Measurements from ENCODE around the gene FUBP3.

Gene FUBP3, protein sequence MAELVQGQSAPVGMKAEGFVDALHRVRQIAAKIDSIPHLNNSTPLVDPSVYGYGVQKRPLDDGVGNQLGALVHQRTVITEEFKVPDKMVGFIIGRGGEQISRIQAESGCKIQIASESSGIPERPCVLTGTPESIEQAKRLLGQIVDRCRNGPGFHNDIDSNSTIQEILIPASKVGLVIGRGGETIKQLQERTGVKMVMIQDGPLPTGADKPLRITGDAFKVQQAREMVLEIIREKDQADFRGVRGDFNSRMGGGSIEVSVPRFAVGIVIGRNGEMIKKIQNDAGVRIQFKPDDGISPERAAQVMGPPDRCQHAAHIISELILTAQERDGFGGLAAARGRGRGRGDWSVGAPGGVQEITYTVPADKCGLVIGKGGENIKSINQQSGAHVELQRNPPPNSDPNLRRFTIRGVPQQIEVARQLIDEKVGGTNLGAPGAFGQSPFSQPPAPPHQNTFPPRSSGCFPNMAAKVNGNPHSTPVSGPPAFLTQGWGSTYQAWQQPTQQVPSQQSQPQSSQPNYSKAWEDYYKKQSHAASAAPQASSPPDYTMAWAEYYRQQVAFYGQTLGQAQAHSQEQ

DNA sequence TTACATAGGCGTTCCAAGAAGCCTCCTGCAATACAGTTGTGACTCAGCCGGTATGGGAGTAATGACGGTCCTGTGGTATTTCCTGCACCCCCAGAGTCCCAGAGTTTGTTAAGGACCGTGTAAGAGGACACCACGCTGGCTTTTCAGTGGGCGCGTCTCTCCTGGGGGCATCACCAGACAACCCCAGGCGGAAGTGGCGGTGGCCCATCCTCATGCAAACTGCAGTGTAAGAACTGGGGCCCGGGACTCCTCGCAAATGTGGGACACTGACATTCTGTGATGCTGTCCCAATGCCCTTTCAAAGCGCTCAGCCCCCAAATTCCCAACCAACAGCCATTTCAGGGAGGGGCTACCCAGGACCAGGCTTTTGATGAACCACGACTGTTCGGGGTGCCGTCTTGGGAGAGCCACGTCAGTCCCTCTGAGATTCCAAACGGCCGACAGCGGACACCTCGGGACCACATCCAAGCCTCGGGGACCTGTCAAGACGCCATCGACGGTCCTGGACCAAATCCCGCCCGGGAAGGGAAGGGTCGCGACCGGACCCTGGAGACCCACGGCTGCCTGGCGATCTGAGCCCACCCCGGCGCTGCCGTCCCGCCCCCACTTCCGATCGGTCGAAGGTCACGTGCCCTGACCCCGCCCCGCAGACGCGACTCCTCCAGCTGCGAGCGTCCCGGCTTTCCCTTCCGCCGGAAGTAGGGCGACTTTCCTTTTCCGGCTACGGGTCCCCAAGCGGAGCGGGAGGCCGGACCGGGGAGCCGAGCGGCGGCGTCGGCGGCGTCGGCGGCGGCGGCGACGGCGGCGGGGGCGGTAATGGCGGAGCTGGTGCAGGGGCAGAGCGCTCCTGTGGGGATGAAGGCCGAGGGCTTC is at the start of gene FUBP3:
Gene FUBP3 (plus strand): TSS at position 713 of the 873 bp plus-strand sequence. CDS start 104 bp downstream, at position 817.
- peak; percentile 91 for DNase-seq (ENCODE audit: low spot score)

DNA sequence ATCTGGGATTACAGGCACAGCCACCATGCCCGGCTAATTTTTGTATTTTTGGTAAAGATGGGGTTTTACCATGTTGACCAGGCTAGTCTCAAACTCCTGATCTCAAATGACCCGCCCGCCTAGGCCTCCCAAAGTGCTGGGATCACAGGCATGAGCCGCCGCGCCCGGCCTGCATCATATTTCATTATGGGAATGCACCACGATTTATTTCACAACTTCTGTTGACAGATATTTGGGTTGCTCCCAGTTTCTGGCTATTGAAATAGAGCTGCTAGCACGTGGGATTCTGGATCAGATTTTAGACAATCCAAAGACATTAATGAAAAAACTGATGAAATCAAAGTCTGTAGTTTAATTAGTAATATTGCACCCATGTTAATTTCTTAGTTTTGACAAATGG is 48.4 kb upstream of the FUBP3 start:
- no peak for DNase-seq (ENCODE audit: low spot score)

DNA sequence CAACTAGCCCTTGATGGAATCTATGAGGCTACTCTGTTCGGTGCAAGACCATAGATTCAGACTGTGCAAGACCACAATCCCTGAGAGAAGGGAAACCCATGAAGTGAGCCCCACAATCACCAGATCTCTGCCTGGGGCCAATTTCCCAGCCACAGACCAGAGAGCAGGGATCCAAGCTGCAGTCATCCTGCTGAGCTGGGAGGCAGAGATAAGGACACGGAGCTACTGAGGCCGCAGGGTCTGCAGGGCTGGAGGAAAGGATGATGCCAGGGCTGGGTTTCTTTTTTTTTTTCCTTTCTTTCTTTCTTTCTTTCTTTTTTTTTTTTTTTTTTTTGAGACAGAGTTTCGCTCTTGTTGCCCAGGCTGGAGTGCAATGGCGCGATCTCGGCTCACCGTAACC is 47.7 kb upstream of the FUBP3 start:
- peak; percentile 49 for DNase-seq (ENCODE audit: low spot score)

DNA sequence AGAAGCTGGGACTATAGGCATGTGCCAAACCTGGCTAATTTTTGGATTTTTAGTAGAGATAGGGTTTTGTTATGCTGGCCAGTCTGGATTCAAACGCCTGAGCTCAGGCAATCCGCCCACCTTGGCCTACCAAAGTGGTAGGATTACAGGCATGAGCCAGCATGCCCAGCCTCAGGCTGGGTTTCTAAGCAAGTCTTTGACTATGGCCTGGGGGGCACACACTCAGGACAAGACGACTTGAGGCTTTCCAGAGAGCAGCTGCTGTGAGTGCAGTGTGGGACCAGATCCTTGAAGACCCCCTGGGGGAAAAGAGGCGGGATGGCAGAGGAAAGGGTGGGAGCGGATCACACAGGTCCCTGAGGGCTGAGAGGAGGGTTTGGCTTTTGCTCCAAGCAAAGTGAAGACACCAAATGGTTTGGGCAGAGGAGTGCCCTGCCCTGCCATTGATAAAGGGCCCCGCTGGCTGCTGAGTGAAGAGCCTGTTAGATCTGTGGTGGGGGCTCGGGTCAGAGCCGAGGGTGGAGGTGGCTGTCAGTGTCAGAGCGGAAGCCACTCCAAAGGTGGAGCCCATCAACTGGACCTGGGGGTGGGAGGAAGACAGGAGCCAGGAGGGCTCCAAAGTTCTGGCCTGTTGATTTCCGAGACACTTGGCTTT is 46.8 kb upstream of the FUBP3 start:
- peak; percentile 46 for DNase-seq (ENCODE audit: low spot score)

DNA sequence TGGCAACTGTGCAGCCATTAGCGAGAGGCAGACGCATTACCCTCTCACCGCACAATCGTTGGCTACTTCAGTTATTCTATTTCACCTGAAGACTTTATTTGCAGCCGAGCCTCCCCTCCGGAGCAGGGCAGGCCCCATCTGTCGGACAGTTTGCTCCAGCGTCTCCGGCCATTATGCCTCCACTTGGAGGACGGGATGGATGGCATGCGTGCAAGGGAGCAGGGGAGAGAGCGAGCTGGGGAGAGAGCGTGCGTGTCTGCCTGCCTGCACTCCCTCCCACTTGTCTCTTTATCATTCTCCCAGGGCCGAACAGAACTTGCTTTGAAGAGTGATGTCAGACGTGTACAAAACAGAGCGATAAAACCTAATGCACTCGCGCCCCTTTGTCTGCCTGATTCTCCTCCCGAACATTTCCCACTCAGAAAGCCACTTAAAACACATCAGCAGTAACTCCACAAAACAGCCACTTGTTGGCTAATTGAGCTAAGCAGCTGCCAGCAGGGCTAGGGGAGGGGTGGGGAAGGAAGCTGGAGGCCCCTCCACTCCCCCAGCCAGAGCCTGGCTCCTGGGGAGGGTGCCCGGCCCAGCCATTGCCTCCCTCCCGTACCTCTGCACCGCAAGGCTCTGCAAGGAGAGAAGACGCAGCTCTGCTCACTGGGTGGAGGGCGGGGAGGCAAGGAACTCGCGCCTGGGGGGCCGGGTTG is 43.4 kb upstream of the FUBP3 start:
- peak; percentile 77 for DNase-seq (ENCODE audit: low spot score)

DNA sequence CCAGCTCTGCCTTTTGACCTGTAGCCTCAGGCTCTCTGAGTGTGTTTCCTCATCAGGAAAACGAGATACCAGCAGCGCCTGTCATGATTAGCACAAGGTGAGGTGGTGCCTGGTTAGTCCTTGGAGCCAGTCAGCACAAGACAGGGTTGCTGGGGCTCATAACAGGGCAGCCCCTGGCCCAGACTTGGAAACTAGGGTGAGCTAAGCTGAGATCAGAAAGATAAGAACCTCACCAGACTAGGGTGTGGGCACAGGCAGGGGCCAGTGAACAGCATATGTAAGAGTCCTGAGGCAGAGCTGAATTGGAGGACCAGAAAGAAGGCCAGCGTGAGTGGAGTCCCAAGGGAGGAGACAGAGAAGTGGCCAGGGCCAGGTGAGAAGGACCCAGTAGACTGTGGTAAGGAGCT is 42.7 kb upstream of the FUBP3 start:
- DNase-seq (ENCODE audit: low spot score): peak; percentile 74

DNA sequence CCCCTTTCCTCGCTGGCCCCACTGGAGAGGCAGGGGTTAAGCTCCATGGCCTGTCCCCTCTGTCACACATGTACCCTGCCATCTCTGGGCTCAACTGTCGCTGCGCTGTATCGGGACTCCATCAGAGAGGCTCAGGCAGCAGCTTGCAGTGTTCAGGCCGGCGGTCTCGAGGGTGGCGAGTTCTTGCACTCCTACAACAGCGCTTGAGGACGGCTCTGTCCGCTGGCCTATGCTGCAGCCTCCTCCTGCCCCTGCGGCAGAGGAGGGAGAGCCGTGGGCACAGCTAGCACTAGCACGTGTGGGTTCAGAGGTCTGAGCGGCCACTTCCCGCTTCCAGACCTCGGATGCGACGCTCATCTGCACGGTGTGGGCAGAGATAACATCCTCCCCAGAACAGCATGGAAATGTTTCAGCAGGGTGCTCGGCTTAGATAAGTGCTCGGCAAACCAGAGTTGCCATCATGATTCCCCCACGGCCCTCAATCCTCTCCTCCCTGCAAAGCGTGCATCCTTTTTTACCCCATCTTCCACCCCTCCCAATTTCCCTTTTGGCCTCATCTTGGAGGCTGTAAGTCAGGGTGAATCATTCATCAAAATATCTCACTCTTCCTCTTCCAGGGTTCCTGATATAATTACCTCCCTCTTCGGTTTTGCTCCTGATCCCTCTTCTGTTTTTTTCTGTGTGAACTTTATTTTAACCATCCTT is 41.9 kb upstream of the FUBP3 start:
- DNase-seq (ENCODE audit: low spot score): peak; percentile 80

DNA sequence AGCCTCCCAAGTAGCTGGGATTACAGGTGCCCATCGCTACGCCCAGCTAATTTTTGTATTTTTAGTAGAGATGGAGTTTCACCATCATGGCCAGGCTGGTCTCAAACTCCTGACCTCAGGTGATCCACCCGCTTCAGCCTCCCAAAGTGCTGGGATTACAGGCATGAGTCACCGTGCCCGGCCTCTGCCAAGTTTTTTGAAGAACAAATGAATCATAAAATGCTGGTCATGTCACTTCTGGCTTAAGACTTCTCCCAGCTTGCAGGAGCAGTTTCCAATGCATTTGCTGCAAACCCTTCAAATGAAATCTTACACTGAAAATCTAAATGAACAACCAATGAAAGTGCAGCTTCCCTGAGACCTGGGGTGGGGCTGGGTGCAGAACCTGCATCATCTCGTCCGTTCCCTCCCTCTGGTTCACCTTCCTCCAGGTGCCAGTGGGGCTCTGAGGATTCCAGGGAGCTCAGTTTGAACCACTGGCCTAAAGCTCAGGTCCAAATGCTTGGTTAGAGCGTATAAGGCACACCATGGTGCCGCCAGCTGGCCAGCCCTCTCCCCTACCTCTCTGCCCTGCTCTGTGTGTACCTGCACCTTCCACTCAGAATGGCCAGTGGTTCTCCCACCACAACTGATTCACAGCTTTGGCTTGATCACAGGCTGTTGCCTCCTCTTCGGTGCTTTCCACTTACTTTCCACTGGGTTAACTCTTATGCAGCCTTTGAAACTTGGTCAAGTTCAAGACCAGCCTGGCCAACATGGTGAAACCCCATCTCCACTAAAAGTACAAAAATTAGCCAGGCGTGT is 39.8 kb upstream of the FUBP3 start:
- DNase-seq (ENCODE audit: low spot score): peak; percentile 48

DNA sequence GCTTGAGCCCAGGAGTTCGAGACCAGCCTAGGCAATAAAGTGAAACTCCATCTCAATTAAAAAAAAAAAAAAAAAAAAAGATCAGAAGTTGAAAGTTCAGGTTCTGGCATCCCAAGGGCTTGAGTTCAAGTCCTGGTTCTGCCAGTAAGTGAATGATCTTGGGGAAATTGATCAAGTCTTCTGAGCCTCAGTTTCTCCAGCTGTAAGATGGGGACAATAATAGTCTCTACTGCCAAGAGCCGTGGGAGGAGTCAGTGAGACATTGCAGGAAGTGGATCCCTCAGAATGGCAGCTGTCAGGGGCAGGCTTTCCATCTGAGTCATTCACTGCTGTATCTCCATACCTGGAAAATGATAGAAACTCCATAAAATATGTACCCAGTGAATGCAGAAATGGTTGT is 37.8 kb upstream of the FUBP3 start:
- no peak for DNase-seq (ENCODE audit: low spot score)

DNA sequence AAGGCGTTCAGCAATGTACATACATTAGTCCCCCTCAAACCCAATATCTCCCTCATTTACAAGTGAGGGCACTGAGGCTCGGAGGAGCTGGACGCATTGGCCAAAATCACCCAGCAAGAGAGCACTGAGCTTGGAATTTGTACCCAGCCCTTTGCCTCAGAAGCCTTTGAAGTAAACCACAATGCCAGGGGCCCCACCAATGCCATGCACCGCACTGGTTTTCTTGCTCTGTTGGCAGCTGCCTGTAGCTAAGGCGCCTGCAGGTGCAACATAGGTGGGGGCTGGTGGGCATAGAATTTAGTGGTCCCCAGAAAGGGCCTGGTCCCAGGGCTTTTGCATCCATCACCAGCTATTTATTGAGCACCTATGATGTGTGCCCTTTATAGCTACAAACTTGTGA is 37.3 kb upstream of the FUBP3 start:
- DNase-seq (ENCODE audit: low spot score): no peak

DNA sequence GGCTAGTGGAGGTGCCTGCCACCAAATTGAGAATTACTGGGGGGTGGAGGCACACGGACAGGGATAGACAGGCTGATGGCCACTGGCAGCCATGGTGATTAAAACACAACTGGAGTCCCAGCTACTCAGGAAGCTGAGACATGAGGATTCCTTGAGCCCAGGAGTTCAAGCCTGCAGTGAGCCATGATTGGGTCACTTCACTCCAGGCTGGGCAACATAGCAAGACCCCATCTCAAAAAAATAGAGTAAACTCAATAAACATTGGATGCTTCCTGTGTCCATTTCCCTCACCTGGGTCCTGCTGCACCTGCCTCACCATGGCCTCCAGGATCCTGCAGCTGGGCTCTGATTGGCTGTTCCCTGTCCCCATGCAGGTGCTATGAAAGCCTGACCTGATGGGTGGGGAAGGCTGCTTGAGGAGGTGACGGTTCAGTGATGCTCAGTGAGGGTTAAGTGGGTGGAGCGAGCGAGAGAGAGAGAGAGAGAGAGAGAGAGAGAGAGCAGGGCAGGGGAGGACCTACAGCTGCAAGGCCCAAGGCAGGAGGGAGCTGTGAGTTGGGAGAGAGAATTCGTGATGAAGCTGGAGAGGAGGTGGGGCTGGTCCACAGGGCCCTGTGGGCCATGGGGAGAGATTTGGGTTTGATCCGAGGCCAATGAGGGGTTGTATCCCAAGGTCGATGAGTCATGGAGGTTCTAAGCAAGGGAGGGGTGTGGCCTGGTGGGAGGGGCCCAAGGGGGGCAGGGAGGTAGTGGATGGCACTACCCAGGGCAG is 36.7 kb upstream of the FUBP3 start:
- peak; percentile 75 for DNase-seq (ENCODE audit: low spot score)

DNA sequence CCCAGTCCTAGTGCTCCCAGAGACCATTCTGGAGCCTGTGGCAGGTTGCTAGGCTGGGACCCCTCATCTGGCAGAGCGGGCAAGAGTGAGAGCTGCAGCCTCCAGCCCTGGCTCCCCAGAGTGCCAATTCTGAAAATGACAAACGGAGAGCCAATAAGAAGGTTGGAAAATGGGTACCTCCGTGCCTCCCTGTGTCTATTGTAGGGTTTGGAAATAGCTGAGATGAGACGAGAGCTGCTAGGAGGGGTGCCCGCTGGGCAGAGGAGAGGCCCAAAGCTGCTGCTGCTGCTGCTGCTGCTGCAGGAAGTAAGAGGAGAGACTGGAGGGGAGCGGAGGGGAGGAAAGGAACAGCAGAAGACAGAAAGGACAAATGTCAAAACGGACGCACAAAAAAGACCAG is 36.0 kb upstream of the FUBP3 start:
- DNase-seq (ENCODE audit: low spot score): no peak

DNA sequence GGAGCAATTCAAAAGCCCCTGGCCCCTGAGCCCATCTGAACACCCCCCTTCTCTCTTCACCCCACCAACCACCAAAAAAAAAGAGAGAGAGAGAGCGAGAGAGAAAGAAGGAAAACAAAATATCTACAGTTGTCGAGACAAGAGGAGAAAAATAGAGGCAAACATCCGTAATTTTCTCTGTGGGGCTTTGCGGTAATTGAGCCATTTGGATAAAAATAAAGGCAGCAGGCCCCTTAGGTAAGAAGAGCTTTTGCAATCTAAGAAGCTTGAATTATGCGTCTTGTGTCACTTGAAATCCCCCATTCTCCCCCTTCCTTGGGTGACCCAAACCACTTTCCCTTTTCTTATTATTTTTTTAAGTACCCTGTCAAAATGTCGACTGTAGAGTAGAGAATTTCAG is 35.5 kb upstream of the FUBP3 start:
- DNase-seq (ENCODE audit: low spot score): no peak

DNA sequence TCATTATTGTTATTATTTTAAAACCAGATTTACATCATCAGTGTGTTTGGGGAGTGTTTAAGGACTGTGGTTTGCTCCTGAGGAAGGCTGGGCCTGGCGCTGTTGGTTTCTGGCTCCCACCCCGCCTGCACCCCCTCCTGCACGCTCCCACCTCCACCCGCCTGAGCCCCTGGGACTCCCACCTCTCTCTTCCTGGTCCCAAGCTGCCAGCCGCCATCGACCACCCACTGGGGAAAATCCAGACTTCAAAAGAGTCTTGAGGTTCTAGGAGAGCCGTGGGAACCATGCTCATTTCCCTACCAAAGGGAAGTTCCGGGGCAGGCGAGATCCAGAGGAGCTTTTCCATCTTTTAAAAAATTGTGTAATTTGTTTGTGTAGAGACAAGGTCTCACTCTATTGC is 35.0 kb upstream of the FUBP3 start:
- no peak for DNase-seq (ENCODE audit: low spot score)

DNA sequence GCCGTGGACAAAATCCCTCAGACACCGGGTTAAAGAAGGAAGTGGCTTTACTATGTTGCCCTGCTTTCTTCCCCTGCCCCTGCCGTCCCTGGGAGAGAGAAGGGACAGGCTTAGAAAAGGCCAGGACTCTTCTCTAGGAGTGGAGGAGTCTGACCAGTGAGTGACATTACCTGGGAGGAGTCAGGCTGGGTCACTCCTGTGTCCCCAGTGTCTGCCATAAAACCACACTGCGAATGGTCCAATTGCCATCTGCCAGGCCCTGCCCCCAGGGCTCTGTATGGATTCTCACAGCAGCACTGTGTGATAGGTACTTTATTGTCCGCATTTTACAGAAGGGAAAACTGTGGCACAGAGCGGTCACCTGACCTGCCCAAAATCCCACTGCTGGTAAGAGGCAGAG is 31.3 kb upstream of the FUBP3 start:
- no peak for DNase-seq (ENCODE audit: low spot score)

DNA sequence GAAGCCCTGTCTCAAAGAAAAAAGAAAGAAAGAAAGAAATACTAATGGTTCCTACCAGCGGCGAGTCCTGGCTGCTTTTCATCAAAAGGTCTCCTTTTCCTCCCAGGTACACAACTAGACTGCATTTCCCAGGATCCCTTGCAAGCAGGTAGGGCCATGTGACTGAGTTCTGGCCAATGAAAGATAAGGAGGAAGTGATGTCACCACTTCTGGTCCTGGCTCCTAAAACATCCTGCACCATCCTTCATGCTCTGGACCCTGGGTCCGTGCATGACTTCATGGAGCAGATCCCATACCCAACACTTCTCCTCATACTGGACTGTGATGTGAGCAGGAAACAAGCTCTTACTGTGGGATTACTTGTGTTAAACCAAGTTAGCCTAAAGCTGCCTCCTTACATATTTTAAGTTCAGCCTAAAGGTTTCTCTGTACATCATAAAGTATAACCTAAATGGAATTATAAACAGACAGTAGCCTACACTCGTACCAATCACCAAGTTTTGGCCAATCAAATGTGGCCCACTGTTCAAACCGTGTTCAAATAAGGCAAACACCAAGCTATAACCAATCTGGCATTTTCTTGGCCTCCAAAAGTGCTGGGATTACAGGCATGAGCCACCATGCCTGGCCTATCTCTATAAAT is 30.2 kb upstream of the FUBP3 start:
- no peak for DNase-seq (ENCODE audit: low spot score)

DNA sequence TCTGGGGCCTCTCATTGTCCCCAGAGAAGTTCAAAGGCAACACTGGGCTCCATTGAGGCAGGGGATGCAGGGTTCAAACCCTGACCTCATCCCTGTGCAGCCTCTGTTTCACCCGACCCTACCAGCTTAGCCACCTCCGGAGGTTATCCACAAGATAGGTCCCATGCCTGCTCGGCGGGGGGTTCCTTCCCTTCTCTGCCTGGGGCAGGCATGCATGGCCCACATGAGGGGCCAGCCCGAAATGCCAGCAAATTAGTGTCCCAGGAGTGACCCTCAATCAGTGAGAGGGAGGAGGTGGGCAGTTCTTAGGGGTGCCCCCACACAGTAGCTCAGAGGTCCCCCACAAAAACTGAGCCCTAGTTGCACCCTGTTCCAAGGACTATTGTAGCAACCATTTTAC is 24.8 kb upstream of the FUBP3 start:
- DNase-seq (ENCODE audit: low spot score): no peak

DNA sequence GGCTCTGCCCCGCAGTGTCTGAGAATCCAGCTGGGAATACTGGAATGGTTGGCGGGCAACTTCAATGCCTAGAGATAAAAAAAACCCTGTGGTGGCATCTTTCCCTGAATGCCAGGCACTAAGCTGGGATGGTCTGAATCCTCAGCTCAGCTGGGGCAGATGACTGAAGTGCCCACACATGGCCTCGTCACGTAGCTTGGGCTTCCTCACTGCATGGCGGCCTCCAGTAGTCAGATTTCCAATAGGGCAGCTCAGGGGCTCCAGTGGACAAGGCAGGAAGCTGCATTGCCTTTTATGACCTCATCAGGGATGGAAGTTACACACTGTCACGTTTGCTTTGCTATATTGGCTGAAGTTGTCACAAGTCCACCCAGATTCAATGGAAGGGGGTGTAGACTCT is 24.3 kb upstream of the FUBP3 start:
- no peak for DNase-seq (ENCODE audit: low spot score)

DNA sequence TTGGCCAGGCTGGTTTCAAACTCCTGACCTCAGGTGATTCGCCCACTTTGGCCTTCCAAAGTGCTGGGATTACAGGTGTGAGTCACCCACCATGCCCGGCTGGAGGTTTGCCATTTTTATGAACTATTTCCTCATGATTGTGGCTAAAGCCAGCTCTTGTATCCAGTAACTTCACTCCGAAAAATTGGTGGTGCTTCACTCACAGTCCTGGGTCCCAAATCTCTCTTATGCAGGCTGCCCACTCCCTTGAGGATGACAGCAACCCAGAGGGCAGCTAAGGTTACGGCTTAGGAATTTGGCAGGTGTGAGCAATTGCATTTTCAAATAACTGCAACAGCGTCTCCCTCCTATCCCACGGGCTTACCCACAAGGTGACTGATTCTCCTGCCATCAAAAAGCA is 23.4 kb upstream of the FUBP3 start:
- DNase-seq (ENCODE audit: low spot score): no peak
